Measurements from ENCODE around the gene PAXX.

DNA sequence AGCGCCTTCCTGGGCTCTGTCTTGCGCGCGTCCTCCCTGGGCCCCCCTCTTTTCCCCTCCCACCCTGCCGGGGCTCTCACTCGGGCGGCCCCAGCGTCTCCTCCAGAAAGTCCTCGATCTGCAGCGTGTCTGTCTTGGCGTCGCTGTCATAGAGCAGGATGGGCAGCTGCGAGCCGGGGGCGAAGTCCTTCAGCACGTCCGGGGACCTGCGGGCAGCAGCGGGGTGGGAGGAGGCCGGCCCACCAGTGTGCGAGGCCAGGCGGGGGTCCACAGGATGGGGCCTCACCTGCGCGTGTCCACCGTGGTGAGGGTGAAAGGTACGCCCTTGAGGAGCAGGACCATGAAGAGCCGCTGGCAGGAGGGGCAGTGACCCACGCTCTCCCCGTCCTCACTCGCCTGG, 3.1 kb downstream of the PAXX start:
- TF ChIP-seq CTCF (IDR thresholded peaks at IDR 0.05) (no peak), POLR2AphosphoS5 (IDR thresholded peaks at IDR 0.05) (no peak), POLR2A (IDR thresholded peaks at IDR 0.05) (no peak), EP300 (IDR thresholded peaks at IDR 0.05) (no peak)

Data from stomach (tissue), 4 donors.